ENCODE results near the gene BCCIP.

The BCCIP gene

GRCh38 chr10:125797994-125798662 lies 25.2 kb upstream of the BCCIP start:
- DNase-seq = no peak

DNA sequence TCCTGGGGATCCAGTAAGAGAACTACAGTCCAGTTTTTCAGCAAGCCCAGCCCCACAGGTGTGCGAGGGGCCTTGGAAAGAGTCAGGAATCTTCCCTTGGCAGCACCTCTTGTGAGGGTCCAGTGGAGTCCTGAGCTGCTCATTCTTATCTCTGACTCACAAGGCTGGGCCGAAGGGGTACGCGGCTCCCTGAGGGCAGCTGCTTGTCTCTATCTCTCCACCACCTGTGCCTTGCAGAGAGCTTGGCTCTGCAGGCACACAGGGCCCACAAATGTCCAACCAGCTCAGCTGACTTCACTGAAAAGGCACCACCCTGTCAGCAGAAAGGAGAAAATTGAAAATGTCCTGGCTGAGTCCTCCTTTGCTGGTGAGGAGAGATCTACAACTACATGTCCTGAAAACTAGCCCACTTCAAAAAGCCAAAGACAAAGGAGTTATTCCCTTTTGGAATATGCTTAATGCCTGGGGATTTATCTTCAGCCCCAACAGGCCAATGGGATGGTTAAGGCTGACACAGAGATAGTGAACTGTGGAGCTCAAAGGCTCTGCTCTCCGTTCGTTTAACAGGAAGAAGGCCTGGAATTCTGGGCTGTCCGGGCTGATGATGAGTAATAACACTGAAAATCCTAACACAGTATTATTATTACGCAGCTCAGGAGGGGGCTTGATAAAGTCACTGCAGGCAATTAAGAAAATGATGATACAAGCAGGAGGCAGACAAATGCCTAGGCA lies 23.7 kb upstream of the BCCIP start:
- DNase-seq = no peak

DNA sequence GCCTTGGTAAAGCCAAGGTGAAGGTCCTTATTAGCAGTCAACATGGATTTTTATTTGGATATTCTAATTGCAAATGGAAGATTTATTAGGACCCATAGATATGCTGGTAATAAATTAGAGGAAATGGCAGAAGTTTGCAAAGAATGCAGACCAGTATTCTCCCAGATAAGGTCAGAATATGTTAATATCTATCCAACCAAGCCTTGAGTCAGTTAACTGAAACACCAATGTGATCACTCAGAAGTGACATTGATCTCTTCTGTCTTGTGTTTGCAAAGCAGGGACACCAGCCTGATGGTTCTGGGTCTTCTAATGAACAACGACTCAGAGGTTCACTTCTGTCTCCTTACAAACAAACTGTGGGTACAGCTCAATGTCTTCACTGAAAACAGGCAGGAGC lies 21.8 kb upstream of the BCCIP start:
- no peak for DNase-seq

- DNase-seq = no peak
Measured at GRCh38 chr10:125802131-125802530, 21.2 kb upstream of the BCCIP start.

- no peak for DNase-seq
Measured at GRCh38 chr10:125802739-125803138, 20.6 kb upstream of the BCCIP start.

DNA sequence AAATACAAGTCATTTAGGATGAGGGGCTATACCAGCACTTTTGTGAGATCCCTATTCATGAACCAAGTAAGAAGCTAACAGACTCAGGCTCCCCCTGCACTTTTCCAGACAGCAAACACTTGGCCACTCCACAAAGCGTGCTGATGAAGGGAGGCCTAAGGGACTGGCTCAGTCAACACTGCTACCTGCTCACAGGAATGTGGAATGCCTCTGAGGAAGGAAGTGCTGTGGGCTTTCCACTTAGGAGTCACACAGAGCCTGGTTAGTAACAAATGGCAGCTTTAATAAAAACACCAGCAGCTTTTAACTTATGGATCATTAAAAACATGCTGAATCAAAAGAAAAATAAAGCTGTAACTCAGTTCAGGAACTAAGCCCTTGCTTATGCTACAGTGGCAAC lies 15.3 kb upstream of the BCCIP start:
- DNase-seq = no peak

DNA sequence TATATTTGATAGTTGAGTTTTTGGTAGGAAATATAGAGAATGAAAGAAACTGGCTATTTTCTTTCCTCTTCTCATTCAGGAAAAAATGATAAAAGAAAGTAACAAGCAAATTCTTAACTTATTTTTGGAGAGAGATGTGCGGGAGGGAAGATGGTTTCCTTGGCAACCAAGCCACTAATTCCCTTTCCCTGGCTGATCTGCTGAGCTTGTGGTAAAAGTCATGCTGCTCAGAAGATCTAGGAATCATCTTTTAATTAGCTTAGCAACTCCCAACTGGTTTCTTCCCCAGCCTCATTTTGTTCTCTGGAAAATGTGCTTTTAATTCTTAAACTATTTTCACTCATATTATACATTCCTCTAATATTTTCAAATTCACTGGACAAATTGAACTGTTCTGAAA lies 12.1 kb upstream of the BCCIP start:
- no peak for DNase-seq

DNA sequence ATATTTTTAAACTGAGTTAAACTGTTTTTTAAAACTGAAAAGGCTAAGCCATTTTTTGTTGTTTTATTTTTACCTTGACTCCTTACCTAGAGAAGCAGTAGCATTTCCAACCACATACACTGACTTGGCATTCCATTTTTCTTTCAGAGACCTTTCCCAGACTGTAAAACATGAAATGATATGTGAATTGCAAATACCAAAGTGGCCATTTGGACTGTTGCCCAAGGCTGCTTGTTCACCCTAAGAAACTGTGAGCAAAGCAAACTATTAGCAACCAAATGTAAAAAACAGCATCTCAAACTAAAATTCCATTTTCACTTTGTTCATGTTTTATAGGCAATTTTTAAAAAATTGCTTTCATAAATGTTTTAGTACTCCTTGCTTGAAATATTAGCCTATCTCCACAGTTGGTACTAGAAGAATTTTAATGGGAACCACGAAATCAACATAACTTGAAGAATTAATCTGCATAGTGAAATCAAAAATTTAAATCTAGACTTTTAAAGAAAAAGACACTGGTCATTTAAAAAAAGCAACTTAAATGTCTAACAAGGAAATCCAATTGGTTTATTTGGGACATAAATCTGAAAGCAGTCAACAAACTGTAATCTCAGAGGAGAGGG lies 11.1 kb upstream of the BCCIP start:
- DNase-seq = no peak

DNA sequence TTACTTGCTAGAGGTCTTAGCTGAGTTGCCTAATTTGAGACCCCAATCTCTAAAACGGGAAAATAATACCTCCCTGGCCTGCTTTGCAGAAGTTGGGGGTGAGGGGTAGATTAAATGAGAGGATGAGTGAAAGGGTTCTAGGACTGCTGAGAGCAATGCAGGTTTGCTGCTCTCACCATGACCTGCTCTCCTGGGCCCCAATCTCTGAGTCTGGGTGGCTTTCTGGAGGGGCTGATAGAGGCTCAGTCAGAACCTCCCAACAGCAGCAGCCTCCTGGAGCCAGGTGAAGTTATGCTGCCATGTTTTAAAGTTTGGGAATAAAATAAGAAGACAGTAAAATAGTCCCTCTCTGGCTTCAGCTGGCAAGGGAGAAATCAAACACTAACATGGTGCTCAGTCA lies 7.6 kb upstream of the BCCIP start:
- no peak for DNase-seq

GRCh38 chr10:125816548-125816947 lies 6.8 kb upstream of the BCCIP start:
- DNase-seq = no peak

DNA sequence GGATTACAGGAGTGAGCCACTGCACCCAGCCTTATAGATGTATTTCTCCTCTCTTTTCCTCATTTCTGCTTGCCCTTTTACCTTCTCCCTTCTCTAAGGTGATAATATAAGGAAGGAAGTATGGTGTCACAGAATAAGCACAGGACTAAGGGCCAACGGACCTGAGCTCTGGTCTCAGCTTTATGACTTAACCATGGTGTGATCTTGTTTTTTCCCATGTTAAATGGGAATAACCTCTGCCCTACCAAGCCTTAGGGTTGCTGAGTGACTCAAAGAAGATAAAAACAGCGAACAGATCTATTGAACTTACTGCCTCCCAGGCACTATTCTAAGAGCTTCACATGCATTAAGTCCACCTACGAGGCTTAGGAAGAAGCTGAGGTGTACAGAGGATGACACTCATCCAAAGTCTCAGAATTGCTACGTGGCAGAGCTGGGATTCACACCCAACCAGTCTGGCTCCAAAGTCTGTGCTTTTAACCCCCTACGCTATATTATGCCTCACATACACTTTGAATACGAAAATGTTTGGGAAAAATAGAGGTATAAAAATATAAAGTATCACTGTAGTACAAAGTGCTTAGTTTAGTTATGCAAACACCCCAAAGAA lies 5.9 kb upstream of the BCCIP start:
- DNase-seq = no peak

DNA sequence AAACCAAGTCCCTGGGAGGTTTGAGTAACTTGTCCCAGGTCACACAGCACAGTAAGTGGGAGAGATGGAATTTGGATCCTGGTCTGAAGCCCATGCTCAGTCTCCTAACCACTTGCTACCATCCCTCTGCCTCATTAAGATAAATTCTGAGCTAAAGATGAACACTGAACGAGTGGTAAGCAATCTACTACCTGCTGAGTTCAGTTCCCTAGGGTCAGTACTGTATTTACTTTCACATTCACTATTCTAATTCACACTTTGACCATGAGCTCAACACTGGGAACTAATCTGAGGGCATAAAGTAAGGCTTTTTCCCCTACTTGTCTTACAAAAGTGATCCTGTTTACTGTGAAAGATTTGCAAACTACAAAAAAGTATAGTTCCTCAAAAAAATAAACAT lies 2.6 kb upstream of the BCCIP start:
- DNase-seq = no peak

DNA sequence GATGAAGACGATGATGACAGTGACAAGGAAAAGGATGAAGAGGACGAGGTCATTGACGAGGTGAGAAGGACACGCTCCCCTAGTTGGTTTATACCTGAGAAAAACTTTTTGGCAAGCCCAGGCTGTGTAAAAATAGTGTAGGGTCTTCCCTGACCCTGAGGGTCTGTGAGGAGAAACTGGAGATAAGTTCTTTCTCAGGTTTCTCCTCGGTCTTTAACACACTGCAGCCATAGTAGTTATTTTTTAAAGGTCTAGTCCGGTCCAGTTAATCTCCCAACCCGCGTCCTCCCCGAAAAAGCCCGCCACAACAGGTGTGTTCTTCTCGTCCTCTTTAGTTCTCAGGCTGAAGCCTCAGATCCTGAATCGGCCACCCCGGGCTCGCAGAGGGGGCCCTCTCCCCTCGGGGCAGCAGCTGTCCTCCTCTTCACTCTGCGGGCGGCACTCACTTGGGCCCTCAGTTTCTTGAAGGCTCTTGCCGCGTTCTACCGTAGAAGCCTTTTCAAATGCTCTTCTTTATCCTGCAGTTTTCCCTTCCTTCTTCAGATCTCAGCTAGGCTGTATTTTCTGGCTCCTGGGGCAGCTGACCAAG lies 411 bp downstream of the BCCIP start:
- DNase-seq = no peak

DNA sequence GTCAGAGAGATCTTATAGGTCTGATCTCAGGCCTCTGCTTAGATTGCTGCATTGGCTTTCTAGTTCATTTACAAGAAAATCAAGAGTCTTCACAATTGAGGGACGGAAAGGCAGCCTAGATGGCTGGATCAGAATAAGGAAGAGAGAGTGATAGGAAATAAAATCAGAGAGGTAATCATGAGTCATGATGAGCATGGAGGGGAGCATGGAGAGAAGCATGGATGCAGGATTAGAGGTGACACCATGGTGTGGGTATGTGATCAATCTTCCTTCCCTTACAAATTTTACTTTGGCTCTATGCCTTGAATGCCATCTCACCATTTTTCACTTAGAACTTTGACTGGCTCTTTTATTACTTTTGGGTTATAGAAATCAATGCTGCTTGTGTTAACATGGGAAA lies 1.4 kb downstream of the BCCIP start:
- no peak for DNase-seq

DNA sequence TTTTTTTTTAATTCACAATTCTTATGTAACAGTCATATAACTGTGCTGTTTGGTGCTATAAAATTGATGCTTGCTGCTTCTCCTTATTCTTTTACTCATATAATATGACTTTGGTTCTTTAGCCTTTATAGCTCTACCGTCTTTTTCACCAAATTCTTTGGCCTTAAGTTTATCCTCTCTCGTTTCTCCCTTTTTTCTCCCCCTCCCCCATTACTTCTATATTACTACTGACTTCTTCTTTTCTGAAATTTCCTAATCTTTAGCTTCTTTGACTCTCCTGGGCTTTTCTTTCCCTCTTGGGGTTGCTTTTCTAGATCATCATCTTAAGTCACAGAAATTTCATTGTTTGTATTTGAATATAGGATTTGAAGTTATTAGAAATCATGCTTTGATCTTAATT lies 3.8 kb downstream of the BCCIP start:
- DNase-seq = no peak

DNA sequence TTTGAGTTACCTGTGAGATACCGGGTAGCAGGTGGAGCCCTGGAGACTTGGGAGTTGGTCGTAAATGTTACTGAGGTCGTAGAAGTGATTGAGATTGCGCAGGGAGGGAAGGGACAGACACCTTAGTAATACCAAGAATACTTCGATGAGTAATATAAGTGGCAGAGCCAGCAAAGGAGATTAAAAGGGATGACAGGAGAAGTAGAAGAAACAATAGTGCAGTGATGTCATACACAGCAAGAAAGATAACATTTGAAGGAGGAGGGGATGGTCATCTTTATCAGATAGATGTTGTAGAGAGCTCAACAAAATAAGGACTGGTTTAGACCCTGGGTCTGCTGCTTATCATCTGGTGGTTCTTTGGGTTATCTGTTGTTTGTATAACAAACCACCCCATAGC lies 5.0 kb downstream of the BCCIP start:
- no peak for DNase-seq

DNA sequence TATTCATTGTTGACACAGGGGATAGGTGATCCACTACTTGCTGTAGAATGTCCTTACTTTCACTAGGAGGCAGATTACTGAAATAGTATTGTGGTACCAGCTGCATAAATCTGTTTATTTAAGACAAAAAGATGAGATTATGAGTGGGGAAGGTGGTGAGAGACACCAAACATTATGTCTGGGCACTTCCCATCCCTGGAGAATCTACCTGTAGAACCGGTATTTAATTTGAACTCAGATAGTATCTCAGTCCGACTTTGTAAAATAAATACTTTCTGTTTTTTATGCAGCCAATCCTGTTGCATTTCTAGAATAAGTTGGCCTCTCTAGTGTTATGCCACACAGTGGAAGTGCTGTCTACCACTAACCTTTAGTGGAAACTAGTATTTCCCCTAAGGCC lies 13.4 kb downstream of the BCCIP start:
- no peak for DNase-seq

- no peak for DNase-seq
Measured at GRCh38 chr10:125838802-125839575, 15.6 kb downstream of the BCCIP start.

DNA sequence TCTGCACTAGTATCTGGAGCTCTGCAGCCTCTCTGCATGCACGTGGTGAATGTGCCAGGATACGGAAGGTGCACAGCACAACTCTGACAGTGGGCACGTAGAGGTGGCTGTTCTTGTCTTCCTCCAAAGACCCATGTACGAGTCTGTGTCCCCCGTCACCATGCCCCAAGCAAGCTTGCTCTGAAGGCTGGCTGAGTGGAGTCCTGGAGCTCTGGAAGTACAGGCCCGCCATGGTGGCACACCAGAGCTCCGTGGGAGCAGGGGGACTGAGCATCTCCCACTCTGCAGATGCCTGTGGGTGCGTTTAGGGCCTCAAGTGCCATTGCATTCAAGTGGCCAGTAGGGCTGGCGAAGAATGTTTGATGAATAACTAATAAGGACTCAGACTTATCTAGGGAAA lies 17.1 kb downstream of the BCCIP start:
- no peak for DNase-seq

DNA sequence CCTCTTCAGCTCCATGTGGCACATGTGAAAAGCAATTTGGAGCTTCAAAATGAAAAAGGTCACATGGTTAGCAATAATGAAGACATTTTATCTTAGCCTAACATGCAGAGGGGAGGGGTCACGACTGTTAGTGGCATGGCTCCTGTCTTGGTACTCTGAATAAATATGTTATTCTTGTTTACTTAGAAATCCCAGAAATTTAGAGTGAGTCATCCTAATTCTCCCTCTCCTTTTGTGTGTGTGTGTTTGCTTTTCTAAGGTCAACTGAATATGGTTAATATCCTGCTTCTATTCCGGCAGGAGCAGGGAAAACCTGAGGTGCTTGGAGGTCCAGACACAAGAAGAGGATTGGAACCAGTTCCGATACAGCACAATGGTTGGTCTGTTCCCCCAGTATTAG lies 17.6 kb downstream of the BCCIP start:
- no peak for DNase-seq

GRCh38 chr10:125843603-125844329 lies 20.4 kb downstream of the BCCIP start:
- DNase-seq = no peak

DNA sequence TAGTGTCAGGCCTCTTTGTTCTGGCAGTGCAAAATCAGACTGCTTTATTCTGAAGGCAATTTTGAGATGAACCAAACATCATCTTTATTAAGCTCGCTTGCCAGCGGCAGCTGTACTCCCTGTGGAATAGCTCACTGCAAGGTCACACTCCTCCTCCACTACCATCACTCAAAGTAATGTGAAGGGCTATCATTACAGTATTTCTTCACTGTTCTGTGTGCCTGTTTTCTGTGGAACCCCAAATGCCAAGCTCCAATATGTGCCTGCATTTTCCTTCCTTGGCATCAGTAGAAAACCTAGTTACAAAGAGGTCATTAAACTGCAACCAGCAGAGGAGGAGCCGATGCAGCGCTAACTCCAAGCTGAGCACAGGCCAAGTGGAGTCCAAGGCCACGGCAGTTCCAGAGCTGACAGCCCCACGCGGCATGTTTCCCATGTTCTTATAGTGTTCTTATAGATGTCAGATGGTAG lies 21.4 kb downstream of the BCCIP start:
- no peak for DNase-seq
